Astrocyte of the cerebellum (primary cell): ENCODE results near the gene PAX5.

Experiments
- DNase-seq: peaks from one replicate; pipeline ENCODE4 v3.0.0-alpha.2; 2011; ENCODE audit warnings: low read depth
- H3K4me3 ChIP-seq: 2 replicates; pipeline ENCODE4 v1.5.1; 2011; ENCODE audit warnings: mild to moderate bottlenecking, low read depth, low read length, moderate library complexity
- CTCF ChIP-seq: IDR thresholded peaks from 2 replicates; pipeline ENCODE4 v1.5.1; 2012; ENCODE audit warnings: low read length, low read depth, moderate library complexity, mild to moderate bottlenecking; ENCODE audit errors: missing control alignments
- in situ Hi-C: cut with HindIII; loops from 2 replicates; pipeline ENCODE4 v1.10.0; 2017; ENCODE audit warnings: low sequenced_read_pairs

Gene PAX5

GRCh38 chr9:36793277-36793676, 240.8 kb downstream of the PAX5 start:
- DNase-seq = no peak
- in situ Hi-C loops = no loop called here
- no peak overlapping the region for H3K4me3 ChIP-seq
- TF ChIP-seq CTCF = peak; percentile 13

- no peak for DNase-seq
- no peak overlapping the region for H3K4me3 ChIP-seq
- TF ChIP-seq CTCF = no peak
- in situ Hi-C loops = no loop called here
These were observed 242.7 kb downstream of the PAX5 start for GRCh38 chr9:36791222-36791950.

- H3K4me3 ChIP-seq = no peak overlapping the region
- no peak for DNase-seq
- in situ Hi-C loops = no loop called here
- TF ChIP-seq CTCF = no peak
These were observed 244.2 kb downstream of the PAX5 start for GRCh38 chr9:36789886-36790285.

- in situ Hi-C loops = no loop called here
These were observed 245.5 kb downstream of the PAX5 start for GRCh38 chr9:36788534-36788933.

GRCh38 chr9:36787709-36788108, 246.4 kb downstream of the PAX5 start:
- TF ChIP-seq CTCF = no peak
- DNase-seq = no peak

More at GRCh38 chr9:36788534-36788933, 245.5 kb downstream of the PAX5 start:
- TF ChIP-seq CTCF = peak; percentile 45
- H3K4me3 ChIP-seq = no peak overlapping the region
- no peak for DNase-seq

More at GRCh38 chr9:36787709-36788108, 246.4 kb downstream of the PAX5 start:
- in situ Hi-C loops = no loop called here
- H3K4me3 ChIP-seq = no peak overlapping the region
